ENCODE measurements around the gene VPS13D.

DNA sequence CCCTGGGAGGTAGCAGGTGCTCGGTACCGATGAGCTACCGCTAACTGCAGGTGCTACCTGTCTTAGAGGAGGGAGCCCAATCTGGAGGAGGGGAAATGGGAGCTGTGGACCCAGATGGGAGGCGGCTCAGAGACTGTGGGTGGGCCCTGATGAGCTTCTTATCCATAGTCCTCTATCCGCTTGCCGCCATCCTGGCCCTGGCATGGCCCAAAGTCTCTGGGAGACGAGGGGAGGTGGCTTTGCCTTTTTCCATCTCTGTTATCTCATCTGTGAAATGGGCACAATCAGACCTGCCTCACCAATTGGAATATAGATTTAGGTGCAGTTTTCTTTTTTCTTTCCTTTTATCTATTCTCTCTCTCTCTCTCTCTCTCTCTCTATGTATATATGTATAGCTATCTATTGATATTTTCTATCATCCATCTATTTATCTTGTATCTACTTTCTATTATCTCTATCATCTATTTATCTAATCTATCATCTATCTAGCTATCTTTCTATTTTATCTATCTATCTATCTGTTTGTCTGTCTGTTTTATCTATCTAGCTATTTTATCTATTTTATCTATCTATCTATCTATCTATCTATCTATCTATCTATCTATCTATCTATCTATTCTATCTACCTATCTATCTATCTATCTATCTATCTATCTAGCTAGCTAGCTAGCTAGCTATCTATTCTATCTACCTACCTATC is 46.6 kb upstream of the VPS13D start:
- TF ChIP-seq CTCF (IDR thresholded peaks at IDR 0.05; ENCODE audit: low read length) (no peak), EZH2 (IDR thresholded peaks at IDR 0.05; ENCODE audit: borderline replicate concordance, low read length) (no peak)
